Activated CD8-positive, alpha-beta memory T cell treated with anti-CD3 and anti-CD28 coated beads, Interleukin-2, amount 50 U/mL, for 24 hours (primary cell): ENCODE measurements around the gene SCNM1.

Source experiments
- DNase-seq: peaks from one replicate; pipeline ENCODE4 v3.0.0-alpha.2; 2020; ENCODE audit errors: extremely low read depth

The SCNM1 gene

DNA sequence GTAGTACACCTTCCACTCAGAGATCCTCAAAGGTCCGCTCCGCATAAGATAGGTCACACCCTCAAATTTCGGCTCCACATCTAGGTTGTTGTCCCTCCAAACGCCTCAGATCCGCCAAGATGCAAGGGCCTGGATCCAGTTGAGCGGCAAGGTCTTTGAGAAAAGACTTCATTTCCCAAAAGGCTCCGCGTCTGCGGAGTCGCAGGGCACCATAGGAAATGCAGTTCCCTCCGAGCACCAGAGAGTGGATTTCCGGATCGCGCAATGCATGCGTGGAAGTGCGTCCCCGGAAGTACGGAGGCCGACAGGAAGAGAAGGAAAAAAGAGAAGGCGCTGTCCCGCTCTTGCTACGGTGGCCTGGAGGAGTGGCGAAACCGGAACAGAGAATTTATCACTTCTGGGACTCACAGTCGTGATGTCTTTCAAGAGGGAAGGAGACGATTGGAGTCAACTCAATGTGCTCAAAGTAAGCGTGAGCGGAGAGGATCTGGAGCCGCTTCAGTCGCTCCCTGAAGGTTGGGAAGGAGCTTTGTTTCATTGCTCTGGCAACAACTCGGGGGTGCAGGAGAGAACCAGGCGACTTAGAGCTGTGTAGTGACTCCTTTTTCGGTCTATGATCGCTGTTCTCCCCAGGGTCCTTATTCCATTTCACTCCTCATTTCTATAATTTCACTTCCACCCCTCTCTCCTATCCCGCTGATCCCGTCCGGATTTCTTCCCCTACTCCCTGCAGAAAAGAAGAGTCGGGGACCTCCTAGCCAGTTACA lies at the start of gene SCNM1, which contains the start of gene LYSMD1:
TSS of gene SCNM1 (plus strand) at position 407 of the 767 bp plus-strand sequence. CDS start at position 416, 9 bp downstream.
TSS of gene LYSMD1 (minus strand) at position 165 of the 767 bp plus-strand sequence. CDS start 644 bp downstream, outside the sequence.
- peak; percentile 91 for DNase-seq

GRCh38 chr1:151124763-151125403 lies 41.1 kb upstream of the SCNM1 start:
- DNase-seq = no peak

DNA sequence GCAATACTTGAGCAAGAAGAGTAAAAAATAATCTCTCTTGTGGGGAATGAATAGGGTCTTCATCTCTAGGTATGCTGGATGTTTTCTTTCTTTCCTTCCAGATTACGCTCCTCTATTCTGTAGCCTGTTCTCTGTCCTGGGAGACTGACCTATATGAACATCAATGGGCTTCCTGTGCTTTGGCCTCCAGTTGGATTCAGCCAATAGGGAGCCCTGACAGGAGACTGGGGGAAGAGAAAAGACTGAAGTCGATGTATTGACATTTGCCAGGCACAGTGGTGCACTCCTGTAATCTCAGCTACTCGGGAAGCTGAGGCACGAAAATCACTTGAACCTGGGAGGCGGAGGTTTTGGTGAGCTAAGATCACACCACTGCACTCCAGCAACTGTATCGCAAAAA lies 37.1 kb upstream of the SCNM1 start:
- DNase-seq = no peak

- DNase-seq = peak; percentile 65
These were observed 34.9 kb upstream of the SCNM1 start for GRCh38 chr1:151130987-151131586.

GRCh38 chr1:151131701-151132334 lies 34.1 kb upstream of the SCNM1 start:
- no peak for DNase-seq

GRCh38 chr1:151132335-151133017 lies 33.5 kb upstream of the SCNM1 start:
- DNase-seq = no peak

DNA sequence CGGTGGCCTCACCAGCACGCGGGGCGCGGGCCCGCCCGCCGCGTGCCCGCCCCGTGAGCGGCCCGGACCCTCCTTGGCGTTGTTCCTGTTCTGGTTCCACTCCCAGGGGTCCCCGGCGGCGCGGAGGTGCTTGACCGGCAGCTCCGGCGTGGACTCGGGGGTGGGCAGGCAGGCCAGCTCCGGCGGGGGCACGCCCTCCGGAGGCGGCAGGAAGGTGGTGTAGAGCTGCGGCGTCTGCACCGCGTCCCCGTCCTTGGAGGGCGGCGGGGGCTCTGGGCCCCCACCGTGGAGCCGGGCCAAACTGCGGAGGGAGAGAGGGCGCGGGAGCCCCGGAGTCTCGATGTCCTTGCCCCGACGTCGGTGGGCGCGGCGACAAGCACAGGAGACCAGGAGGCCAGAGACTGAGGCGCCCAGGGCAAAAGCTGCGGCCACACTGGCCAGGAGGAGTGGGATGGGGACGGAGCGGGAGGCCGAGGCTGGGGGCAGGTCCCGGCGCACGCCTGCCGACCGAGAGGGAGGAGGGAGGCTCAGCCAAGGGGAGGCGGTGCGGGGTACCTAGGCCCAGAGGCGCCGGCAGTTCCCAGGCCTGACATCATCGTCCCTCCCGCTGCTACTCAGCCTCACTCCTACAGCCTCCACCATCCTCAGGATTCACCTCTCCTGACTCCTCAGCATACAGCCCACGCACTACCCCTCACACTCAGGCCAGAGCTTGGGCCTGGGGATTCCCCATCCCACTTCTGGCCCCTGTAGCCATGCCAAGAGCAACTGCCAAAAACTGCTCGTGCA lies 32.7 kb upstream of the SCNM1 start:
- no peak for DNase-seq

DNA sequence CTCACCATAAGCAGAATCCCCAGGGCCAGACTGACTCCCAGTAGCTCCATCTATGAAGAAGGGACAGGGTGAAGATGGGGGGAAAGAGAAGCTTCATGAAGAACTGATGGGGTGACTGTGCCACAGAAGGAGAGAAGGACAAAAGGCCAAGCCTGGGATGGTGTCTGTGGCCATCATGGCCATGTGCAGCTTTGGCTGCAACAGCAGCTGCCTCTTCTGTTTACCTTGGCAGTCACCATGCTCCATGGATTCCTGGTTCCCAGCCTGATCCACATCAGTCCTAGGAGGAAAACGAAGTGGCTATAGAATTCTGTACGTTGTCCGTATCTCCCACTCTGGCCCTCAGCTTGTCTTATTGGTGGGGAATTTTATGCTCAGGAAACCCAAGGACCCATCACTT lies 31.5 kb upstream of the SCNM1 start:
- DNase-seq = no peak

GRCh38 chr1:151134991-151135390 lies 31.0 kb upstream of the SCNM1 start:
- DNase-seq = no peak

GRCh38 chr1:151135433-151136385 lies 30.2 kb upstream of the SCNM1 start:
- DNase-seq = no peak

GRCh38 chr1:151137789-151138188 lies 28.2 kb upstream of the SCNM1 start:
- DNase-seq = no peak

GRCh38 chr1:151142411-151143056 lies 23.4 kb upstream of the SCNM1 start:
- DNase-seq = no peak

DNA sequence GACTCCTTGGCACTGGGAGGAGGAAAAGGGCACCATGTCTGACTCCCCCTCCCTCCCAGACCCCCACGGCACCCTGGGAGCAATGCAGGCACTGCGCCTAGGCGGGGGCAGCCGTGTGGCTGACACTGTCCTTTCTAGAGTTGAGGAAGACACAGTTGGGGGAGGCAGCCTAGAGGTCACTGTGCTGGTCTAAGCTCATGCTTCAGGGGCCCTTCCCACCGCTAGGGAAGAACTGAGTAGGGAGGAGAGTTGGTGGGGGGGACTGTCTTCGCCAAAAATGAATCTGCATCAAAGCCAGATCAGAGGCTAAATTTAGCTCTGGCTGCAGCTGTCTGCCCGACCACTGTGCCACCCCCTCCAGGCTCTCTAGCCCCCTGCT lies 22.9 kb upstream of the SCNM1 start:
- no peak for DNase-seq

- no peak for DNase-seq
These were observed 22.0 kb upstream of the SCNM1 start for GRCh38 chr1:151143986-151144385.

GRCh38 chr1:151144474-151145303 lies 21.3 kb upstream of the SCNM1 start:
- DNase-seq = no peak

DNA sequence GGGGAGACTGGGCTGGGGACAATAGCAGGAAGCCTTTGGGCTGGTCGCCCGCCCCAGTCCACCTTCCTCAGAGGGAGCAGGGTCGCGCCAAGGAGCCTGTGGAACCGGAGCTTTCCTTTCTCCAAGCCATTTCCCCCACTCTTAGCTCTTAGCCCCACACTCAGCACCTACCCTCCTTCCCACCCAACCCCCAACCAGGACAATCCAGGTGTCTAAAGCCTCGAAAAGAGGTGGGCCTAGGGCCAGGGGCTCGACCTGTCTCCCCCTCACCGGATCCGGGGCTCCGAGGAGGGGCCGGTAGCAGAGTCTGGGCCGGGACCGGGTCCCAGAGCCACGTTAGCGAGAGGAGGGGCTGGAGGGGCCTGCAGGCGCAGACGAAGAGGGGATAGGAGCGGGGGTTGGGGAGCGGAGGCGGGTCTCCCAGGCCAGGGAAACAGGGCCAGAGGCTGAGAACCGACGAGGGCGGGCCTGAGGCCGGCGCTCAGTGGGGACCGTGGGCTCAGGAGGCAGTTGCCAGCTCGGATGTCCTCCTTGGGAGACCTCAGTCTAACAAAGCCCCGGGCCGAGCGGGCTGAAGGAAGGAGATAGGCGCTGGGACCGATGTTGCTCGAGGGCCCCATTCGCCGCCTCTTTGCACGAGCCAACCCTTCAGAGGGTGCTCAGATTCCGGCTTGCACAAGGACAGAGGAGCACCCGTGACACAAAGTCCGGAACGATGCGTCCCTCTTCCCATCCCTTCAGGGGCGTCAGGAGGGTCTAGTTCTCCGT lies 20.5 kb upstream of the SCNM1 start:
- DNase-seq = no peak

DNA sequence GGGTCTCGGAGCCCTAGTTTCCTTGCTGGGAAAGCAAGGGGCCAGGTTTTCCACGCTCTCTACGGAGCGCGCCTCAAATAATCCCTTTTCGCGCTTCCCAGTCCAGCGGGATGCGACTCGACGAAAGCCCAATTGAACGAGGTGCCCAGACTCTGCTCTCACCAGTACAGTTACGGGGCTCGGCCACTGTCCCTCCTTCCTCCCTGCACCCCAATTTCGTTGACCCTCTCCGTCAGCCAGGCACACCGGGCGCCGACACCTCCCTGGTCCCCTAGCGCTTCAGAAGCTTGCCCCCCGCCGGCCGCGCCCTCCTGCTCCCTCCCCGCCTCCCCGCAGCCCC lies 19.9 kb upstream of the SCNM1 start:
- DNase-seq = no peak
